HG03025 (cell line): ENCODE data around the gene GCSH.
A peak's percentile ranks its signal among the peaks of the same experiment; 100 is the strongest.

Source experiments
- ATAC-seq: cut with Tn5 transposase; IDR thresholded peaks from one replicate; pipeline ENCODE4 v1.9.1; 2021; ENCODE audit warnings: mild to moderate bottlenecking, moderate library complexity; ENCODE audit not compliant: unreplicated experiment, low FRiP score

GCSH gene

DNA sequence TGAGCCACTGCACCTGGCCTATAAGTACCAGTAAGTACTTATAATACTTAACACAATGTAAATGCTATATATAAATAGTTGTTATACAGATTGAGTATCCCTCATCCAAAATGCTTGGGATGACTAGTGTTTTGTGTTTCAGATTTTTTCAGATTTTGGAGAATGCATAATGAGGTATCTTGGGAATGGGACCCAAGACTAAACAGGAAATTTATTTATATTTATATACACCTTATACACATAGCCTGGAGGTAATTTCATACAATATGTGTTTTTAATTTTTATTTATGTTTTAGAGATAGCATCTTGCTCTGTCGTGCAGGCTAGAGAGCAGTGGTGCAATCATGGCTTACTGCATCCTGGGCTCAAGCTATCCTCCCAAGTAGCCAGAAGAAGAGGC is 9.8 kb upstream of the GCSH start:
- ATAC-seq: no peak

DNA sequence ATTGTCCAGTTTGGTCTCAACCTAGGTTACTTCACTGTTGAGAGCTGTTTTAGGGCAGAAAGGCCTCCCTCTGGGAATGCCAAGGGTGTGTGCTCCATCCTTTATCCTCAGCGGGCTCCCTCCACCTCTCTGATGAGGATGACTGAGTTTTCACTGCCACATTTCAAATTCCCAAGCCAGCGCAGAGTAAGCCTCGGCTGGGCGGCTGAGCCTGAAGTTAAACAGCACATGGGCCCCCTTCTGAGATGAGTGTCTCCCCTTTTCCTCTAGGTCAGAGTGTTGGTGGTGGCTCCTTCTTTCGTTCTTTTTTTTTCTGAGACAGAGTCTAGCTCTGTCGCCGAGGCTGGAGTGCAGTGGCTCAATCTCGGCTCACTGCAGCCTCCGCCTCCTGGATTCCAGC is 5.5 kb upstream of the GCSH start:
- no peak for ATAC-seq

DNA sequence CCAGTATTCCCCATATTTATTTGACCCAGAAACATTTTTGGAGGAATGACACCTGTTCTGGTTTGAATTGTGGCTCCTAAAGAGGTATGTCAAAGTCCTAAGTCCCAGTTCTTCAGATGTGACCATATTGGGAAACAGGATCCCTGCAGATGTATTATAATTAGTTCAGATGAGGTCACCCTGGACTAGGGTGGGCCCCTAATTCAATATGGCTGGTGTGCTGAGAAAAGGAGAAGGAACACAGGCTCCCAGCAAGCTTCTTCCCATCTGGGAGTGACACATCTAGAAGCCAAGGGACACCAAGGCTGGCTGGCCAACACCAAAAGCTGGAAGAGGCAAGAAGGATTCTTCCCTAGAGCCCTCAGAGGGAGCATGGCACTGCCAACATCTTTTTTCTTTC is 3.8 kb upstream of the GCSH start:
- ATAC-seq: no peak

DNA sequence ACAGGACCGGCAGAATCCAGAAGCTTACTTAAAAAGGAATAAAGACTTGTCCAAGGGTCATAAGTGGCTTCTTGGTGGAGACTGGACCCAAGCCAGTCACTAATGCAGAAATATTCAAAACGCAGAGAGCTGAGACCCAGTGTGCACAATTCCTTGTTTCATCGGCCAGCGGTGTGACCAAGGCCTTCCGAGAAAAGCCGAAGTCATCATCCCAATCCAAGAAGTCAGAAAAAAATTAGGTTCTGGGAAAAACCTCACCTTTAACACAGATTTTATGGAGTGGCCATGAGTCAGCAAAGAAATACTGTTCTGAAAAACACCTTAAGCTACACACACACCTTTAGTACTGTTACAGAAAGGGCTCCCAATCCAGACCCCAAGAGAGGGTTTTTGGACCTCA is 1.0 kb upstream of the GCSH start:
- ATAC-seq: no peak

DNA sequence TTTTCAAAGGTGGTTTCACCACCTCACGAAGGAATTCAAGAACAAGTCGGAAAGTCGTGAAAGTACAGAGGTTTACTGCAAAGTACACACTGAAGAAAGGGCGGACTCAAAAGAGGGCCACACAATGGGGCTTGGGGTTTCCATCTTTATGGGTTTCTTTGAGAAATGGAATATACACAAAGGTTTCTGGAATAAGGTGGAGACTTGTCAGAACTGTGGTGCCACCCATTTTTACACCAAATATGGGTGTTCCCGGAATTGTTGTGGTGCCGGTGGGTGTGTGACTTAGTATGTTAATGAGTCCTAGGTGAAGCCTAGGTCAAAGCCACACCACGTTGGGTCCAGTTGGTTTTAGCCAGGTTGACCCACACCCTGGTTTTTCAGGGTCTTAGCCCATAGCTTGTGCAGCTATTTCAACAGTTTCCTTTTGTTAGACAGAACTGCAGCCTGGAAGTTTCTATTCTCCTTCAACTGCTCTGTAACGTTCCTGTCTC is 567 bp upstream of the GCSH start:
- ATAC-seq: no peak

DNA sequence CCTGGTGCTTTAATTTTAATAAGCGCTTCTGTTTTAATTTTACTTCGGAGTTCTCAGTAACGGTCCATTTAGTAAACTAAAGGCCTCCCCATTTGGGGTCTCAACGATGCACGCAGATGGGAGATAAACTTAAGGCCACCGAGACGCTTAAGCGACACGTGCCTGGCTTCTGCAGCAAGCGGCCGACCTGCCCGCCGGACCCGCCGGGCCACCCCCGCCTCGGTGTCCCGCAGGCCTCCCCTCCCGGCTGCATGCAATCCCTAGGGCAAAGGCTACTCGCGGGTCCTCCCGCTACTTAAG is 592 bp downstream of the GCSH start:
- ATAC-seq: peak; percentile 12

DNA sequence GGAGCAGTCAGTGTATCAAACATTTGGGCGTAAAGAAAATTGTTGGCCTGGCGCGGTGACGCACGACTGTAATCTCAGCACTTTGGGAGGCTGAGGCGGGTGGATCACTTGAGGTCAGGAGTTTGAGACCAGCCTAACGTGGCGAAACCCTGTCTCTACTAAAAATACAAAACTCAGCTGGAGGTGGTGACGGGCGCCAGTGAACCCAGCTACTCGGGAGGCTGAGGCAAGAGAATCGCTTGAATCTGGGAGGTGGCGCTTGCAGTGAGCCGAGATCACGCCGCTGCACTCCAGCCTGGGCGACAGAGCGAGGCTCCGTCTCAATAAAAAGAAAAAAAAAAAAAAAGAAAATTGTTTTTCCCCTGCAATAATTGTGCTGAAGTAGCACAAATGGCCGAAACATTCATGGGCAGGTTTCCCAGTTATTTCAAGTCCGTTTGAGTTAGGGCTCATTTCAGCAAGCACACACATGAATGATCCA is 1.4 kb downstream of the GCSH start:
- no peak for ATAC-seq

DNA sequence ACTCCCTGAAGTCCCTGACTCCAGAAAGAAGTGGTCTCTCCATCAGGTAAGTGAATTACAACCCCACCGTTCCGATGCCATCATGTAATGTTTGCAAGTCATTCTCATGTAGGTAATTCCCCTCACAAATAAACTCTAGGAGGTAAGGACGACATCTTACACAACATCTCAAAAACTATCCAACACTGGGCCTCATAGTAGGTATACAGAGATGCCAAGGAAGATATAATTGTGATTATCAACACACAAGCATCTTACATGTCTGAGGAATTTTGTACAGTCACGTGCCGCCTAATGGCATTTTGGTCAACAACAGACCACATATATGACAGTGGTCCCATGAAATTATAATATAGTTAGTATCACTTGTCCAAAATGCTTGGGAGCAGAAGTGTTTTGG is 7.4 kb downstream of the GCSH start:
- ATAC-seq: no peak

DNA sequence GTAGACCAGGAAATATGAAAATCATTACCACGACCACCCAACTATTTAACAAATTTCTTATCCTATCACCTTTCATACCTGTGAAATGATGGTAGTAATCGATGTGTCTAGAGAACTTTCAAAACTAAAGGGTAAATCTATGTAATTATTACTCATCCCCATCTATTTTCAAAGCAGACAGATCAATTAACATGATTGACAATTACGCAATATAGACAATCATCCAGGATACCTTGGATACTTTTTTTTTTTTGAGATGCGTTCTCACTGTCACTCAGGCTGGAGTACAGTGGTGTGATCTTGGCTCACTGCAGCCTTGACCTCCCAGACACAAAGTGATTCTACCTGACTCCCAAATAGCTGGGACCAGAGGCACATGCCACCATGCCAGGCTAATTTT is 15.2 kb downstream of the GCSH start:
- no peak for ATAC-seq

DNA sequence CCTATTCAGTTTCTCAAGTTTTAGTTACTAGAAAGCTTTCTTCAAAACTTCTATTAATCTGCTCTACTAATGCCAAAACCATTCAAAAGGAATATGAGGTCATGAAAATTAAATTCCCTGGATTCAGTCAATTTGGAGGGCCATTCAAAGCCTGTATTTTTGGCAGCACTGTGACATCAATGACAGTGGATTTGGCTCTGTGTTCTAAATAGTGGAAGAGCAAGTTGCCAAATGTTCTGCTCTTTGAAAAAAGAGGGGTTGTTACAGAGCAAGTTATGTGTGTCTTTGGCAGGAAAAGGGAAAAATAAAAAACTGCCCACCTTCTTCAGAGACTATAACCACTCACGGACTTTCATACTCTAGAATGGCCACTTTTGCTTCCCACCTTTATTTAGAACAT is 16.0 kb downstream of the GCSH start:
- no peak for ATAC-seq

DNA sequence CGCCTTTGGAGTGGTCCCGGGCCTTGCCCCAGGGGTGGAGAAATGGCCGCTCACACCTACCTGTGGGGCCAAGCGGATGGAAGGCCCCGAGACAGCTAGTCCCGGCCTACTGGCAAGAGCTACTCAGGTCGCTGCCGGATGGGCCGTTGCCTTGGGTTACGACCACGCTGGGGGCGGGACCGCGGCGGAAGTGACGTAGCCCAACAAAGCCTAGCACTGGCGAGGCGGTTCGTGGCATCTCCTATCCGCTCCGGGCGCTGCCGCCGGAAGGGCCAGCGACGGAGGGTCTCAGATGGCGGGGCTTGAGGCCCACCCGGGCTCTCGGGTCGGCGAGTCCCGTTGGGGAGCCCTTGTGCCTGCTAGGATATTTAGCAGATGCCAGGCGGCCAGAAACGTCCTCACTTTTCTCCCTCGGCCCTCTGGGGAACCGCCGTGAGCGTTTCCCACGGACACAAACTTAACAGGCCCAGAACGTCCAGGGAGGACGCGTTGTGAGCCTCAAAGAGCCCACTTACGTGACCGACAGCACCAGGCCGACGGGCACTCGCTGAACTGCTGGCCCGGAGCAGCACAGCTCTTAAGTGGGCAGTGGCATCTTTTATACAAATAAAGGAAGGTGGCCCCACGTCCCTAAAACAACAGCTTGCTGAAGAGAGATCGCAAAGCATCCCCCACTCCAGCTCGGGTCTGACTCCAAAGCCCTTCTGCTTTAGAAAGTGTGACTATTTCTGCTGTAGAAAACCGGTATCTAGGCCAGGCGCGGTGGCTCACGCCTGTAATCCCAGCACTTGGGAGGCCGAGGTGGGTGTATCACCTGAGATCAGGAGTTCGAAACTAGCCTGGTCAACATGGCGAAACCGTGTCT is 18.9 kb downstream of the GCSH start, which contains the start of gene C16orf46:
Gene C16orf46, minus strand, starts transcription at position 163 of the 865 bp plus-strand sequence. CDS start 13,283 bp downstream, outside the sequence.
- ATAC-seq: peak; percentile 97

DNA sequence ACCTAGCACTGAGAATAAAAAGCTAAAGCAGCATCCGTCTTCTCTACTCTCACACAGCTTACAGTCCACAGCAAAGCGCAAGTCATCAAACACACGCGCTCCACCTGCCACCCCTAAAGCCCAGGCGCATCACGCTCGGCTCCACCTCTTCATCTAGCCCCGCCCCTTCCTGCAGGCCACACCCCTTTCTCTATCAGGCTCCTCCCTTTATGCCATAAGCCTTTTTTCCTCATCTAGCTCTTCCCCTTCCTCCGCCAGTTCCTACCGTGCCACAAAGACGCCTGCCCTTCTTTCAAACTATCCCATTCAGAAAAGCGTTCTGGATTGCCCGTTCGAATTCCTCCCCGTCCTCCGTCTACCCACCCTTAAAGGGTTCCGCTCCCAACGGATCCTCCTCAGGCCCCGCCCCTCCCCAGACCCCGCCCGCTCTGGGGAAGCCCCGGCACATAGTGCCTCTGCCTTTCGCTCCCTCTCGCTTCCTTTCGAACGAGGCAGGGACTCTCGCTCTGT is 19.6 kb downstream of the GCSH start:
- peak; percentile 86 for ATAC-seq

DNA sequence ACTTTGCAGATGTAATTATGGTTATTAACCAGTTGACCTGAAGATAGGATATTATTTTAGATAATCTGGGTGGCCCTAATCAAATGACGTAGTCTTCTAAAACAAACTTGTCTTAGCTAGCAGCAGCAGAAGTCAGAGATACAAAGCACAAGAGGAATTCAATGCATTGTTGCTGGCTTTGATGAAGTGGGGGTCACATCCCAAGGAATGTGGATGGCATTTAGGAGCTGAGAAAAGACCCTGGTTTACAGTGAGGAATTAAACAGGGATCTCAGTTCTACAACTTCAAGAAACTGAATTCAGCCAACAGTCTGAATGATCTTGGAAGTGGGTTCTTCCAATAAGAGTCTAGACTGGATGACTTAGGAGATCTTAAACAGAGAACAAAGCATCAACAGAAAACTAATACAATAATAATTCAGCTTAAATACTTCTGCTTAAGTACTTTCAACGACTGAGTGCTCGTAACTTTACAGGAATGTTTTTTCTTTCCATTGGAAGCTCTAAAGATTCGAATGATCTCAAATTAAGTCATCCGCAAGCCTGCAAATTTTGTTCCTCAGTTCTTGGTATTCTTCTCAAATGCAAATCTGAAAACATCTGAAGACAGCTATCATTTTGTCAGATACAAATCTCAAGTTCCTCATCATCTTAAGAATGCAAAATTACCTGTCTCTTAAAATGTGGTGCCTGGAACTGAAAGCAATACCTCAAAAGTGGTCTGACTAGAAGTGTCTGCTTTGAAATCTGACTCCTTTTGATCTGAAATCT is 22.4 kb downstream of the GCSH start:
- no peak for ATAC-seq

DNA sequence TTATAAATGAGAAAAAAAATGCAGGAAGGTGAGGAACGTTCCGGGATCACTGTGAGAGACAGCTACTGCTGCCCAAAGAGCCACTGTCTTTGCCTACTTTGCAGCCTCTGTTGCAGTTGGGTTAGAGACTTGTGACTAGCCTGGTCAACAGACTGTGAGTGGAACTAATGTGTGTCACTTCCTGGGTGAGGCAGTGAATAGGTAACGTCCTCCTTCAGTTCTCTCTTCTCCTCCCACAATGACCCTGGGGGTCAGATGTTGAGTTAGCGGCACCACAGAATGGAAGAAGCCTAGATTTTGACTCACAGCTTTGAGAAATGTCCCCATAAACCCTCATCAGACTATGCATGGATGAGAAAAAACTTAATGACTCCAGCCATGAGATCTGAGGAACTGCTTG is 24.4 kb downstream of the GCSH start:
- no peak for ATAC-seq

DNA sequence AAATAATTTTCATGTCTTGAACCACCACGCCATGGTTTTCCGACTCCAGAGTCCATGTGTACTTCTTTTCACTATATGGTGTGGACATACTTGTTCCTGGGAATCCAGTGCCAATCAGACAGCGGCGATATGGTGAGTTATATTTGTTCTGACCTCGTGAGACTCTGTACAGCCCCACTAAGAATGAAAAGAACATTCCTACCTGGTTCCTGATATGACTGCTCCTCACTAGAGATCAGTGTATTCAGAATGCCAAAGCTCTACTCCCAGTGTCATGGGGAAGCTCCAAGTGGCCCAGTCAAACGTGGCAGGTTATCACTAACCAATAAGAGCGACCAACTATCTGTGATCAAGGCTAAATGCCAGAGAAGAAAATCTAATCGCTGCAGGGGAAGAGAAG is 25.2 kb downstream of the GCSH start:
- ATAC-seq: no peak

DNA sequence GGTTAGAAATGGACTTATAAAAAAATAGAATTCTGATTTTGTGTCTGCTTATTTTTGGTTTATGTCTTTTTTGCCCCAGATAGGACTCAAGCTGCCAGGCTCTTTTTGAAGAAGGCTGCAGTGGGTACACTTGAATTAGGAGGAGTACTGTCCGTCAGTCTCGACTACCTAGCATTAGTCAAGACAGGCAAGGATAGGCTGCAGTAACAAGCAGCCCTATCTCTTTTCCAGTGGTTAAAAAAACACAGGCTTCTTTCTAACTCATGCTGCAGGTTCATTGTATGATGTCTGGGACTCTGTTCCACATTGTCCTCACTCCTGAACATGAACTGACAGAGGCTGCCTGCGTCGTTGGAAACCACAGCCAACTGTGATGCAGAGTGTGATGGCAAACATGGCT is 27.1 kb downstream of the GCSH start:
- no peak for ATAC-seq

DNA sequence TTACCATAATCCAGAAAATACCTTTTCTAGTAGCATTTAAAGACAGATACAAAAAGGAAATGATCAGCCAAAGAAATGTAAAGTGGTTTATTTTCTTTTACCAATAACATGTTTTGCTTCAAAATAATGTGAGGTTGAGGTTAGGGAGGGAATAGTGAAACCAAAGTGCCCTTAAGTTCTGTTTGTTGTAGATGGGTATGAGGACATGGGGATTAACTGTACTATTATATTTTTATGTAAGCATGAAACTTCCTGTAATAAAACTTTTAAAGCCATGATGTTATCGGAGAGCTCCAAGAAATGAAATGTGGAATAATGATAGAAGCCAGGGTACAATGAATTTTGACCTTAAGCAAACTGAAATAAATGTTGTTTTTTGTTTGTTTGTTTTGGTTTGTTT is 29.0 kb downstream of the GCSH start:
- no peak for ATAC-seq

DNA sequence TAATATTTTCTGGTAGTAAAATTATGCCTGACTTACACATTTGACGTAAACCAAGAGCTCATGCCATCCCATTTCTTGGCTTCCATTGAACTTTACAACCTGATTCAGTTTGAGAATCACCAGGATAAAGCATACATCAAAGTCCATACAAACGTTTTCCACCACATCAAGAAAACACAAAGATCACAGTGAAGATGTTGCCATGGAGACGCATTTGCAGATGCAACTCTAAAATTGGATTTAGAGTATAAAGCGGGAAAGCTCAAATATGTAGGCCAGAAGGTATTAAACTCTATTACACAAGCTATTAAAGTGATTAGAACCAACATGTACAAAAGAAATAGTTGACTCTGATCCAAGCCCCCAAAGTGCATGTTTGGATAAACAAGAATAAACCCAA is 29.5 kb downstream of the GCSH start:
- ATAC-seq: no peak

DNA sequence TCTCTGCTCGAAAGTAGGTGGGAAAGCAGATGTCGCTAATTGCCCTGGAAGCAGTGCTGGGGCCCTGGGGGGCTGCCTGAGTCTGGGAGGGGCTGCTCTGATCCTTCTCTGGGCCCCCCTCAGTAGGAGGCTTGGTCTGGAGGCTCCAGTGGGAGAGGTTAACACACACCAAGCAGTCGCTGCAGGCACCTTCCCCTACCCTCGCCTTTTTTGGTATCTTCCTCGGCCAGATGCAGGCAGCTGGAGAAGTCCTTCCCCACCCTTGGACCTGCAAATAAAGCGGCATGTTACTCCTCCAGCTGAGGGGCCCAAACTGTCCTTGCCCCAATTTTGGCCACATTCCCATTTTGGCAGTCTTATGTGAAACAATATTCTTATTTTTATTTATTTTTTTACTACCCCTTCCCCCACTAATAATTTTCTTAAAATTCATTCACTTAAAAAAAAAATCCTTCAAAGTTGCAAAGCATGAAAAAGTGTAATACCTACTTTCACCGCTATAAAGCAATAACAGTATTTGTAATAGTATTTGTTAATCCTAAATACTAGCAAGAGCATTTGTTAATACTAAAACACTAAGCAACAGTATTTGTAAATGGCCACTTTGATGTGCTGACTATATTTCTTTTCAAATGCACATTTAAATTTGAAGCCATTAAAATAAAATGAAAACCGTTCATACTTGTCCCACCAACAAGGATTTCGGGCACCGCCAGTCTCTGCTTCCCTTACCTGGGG is 34.2 kb downstream of the GCSH start:
- no peak for ATAC-seq

DNA sequence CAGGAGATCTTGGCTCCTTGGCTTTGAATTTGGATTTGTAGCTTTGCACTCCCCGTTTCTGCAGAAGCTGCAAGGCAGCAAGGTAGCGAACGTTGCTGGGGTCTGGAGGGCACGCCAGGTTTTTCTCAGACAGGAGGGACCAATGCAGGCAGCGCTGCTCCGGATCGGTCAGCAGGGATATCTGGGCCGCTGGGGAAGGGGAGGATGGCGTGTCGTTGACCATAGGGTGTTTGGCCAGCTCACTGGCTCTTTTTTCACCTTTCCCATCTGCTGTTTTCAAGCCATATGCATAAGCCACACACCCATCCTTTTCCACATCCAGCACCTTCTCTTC is 34.9 kb downstream of the GCSH start:
- ATAC-seq: no peak
